ENCODE data around the gene CAMKK2.
"Not testable (repeated sequence)": the region's sequence is repeated elsewhere in the genome, so short reads cannot be mapped to it uniquely, and the experiment has no call there.

CAMKK2 gene

DNA sequence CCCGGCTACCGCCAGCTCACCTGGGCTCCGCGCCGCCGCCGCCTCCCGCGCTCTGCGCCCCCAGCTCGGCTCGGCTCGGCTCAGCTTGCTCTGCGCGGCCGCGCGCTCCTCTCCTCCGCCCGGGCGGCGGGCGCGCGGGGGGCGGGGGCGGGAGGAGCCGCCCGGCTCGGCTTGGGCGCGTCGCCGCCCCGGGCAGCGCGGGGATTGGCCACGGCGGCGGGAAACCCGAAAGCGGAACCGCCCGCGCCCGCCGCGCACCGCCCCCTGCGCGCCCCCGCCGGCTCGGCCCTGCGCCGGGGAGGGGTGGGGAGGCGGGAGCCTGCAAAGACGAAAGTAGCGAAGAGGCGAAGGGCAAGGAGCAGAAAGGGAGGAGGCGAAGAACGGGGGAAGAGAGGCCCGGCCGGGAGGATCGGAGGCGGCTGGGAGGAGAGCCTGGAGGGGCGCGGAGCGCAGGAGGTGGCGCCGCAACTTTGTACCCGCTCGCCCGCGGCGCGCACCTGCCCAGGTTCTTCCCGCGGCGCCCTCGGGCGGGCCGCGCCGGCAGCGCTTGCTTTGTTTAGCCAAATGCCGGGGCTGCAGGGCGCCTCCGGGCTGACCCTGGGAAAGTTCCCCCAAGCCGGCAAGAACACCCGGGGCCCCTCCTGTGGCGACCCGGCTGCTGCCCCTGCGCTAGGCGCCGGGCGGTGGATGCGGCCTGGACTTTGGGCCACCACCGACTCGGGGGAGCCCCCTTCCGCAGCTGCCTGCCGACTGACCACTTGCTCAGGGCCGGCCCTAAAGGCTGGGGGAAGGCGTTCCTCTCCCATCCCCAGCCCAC, at the start of gene CAMKK2:
CAMKK2 (minus strand) TSS at position 92 of the 817 bp plus-strand sequence. CDS start 22,183 bp downstream, outside the sequence.
- DNase-seq (ENCODE audit: low read depth in 2 of 2) = peak; percentile 72 to 88

DNA sequence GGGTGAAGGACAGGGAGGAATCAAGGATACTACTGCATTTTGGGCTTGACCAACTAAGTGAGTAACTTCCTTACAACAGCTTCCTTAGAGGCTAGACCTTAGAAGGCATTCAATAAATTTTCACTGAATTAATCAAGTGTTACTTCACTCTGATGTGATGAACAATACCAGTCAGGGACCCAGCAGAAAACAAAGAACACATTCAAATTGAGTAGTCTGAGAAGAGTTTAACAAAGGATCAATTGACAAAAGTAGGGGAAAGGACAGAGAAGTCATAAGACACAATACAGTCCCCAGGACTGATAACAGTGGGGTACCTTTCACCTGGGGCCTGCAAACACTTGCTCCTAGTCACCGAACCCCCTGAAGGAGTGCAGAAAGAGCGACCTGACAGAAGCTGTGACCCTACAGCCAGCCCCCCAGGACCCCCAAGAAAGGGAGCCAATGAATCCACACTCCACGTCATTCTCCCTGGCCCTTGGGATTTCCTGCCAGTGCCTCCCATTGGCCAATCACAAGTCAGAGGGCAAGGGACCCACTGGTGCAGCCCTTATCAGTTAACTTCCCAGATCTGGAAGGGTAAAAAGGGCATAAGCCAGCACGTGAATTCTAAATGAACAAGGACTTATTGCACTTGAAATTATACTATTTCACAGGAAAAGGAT, 48.8 kb upstream of the CAMKK2 start:
- no peak for DNase-seq (ENCODE audit: low read depth in 2 of 2)

- DNase-seq (ENCODE audit: low read depth in 2 of 2) = no peak
Measured at GRCh38 chr12:121344506-121344905, 48.0 kb upstream of the CAMKK2 start.

DNA sequence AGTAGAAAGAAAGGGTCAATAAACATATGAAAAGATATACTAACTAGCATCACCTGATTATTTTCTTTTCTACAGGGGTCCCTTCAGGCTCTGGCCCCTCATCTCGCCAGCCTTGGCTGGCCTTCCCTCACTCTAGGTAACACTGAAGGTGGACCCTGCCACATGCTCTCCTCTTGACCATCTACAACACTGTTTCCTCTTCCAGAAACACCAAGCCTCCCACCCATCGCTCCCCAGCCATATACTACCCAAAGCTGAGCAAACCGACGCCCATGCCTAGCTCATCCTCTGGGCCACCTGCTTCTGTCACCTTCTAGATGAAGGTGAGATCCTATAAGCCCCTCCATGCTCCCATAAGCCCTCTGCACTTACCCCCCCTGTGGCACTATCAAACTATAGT, 40.9 kb upstream of the CAMKK2 start:
- no peak for DNase-seq (ENCODE audit: low read depth in 2 of 2)

DNA sequence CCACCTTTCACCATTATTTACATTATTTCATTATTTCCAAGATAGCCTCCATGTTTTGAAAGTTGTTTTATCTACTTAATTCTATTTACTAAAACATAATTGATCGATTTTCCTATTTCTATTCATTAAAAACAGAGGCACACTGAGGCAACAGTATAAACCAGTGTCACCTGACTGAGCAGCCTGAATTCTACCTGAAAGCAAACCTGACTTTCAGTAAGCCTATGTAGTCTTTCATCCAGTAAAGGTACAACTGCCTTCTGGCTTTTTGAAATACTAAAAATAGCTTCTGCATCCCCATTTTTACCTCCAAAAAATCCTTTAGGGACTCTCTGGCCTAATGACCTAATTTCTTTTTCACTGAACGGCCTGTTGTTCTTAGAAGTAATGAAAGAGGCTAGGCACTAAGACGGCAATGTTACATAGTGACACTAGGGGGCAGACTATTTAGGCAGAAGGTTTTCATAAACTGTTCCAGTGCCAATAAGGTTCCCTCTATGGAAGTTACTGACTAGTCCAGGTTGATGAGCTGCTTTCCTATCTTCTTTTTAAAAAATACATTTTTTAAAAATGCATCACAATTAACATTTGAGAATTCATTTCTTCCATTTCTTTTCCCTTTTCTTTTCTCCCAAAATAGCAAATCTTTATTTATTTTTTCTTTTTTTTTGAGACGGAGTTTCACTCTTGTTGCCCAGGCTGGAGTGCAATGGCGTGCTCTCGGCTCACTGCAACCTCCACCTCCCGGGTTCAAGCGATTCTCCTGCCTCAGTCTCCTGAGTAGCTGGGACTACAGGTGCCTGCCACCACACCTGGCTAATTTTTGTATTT, 38.2 kb upstream of the CAMKK2 start:
- no peak for DNase-seq (ENCODE audit: low read depth in 2 of 2)

GRCh38 chr12:121333747-121334146, 37.2 kb upstream of the CAMKK2 start:
- DNase-seq (ENCODE audit: low read depth in 2 of 2) = no peak

GRCh38 chr12:121331248-121331647, 34.7 kb upstream of the CAMKK2 start:
- DNase-seq (ENCODE audit: low read depth in 2 of 2) = no peak

DNA sequence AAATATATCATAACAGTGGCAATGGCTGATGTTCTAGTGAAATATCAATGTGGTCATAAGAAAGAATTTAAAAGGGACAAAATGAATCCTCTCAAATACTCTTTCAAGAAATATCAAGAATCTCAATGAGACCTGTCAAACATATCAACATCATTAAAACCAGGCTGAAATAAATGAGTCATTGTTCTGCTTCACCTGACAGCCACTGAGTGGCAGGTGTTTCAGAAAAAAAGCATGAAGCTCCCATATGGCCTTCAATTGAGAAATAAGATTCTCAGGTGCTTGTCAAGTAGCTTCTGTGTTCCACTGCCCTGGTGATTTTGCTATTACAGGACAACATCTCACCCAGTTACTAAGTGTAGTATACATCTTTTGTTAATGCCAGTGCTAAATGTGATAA, 34.2 kb upstream of the CAMKK2 start:
- DNase-seq (ENCODE audit: low read depth in 2 of 2) = no peak

DNA sequence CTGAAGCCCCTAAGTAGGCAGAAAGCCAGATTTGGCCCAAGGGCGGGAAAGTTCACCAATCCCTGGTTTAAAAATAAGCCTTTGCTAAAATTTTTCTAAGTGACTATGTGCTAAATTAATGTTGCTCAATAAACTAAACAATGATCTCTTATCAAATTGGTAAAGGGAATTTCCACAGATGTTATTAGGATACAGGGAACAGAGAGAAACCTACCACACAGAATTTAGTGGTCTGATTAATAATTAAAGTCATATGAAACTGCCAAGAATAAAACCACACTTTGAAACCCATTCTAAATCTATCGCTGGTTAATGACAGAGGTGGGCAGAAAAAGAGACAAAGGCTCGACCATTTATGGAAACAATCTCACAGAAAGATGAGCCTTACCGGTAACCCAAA, 33.7 kb upstream of the CAMKK2 start:
- DNase-seq (ENCODE audit: low read depth in 2 of 2) = no peak

GRCh38 chr12:121328620-121329019, 32.1 kb upstream of the CAMKK2 start:
- DNase-seq (ENCODE audit: low read depth in 2 of 2) = no peak

GRCh38 chr12:121326996-121327674, 30.6 kb upstream of the CAMKK2 start:
- no peak for DNase-seq (ENCODE audit: low read depth in 2 of 2)

- no peak for DNase-seq (ENCODE audit: low read depth in 2 of 2)
Measured at GRCh38 chr12:121325922-121326396, 29.4 kb upstream of the CAMKK2 start.

DNA sequence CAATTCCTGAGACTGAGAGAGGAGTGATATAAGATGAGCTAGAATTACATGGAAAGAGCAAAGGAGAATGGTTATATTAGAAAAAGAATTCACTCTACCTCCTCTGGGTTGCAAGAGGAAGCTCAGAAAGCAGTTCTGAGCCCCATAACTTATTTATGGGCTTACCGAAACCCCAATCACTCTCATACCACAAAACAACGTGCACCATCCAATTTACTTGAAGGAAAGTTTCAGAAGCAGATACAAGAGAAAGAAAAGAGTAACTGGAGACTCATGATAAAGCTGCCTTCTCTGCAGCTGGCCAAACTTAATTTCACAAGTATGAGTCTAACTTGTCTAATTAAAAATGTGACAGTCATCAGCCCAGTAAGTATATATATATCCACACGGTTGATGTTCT, 27.4 kb upstream of the CAMKK2 start:
- DNase-seq (ENCODE audit: low read depth in 2 of 2) = no peak

DNA sequence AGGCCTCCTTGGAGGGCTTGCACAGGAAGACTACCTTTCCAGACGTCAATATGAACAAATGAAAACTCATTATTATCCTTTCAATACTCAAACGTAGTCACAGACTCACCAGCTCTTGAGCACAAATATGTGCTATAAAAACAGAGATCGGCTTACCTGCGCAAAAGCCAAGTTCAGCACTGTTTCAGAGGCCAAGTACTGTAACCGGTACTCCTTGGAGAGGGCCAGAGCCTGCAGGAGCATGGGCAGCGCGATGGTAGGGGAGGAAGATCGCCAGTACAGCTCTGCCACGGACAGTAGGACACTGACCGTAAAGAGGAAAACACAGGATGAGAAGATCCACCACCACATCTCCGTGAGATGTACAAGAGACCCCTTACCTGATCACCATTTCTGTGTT, 21.6 kb upstream of the CAMKK2 start:
- DNase-seq (ENCODE audit: low read depth in 2 of 2) = no peak

DNA sequence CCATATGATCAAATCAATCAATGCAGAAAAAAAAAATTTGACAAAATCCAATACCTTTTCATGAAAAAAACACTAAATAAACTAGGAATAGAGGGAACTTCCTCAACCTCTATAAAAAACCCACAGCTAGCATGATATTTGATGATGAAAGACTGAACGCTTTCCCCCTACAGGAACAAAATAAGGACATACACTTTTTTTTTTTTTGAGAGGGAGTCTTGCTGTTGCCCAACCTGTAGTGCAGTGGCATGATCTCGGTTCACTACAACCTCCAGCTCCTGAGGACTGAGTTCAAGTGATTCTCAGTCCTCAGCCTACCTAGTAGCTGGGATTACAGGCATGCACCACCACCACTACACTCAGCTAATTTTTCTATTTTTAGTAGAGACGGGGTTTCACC, 17.9 kb upstream of the CAMKK2 start:
- DNase-seq (ENCODE audit: low read depth in 2 of 2) = no peak

DNA sequence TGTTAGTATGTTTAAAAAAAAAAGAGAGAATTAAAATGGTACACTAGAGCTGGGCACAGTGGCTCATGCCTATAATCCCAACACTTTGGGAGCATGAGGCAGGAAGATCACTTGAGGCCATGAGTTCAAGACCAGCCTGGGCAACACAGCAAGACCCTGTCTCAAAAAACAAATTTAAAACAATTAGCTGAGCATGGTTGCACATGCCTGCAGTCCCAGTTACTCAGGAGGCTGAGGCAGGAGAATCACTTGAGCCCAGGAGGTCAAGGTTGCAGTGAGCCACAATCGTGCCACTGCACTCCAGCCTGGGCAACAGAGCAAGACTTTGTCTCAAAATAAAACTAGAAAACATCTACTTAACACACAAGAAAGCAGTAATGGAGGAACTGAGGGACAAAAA, 13.7 kb upstream of the CAMKK2 start:
- not testable (repeated sequence) for DNase-seq (ENCODE audit: low read depth in 2 of 2)

- not testable (repeated sequence) for DNase-seq (ENCODE audit: low read depth in 2 of 2)
Measured at GRCh38 chr12:121307397-121307796, 10.9 kb upstream of the CAMKK2 start.

DNA sequence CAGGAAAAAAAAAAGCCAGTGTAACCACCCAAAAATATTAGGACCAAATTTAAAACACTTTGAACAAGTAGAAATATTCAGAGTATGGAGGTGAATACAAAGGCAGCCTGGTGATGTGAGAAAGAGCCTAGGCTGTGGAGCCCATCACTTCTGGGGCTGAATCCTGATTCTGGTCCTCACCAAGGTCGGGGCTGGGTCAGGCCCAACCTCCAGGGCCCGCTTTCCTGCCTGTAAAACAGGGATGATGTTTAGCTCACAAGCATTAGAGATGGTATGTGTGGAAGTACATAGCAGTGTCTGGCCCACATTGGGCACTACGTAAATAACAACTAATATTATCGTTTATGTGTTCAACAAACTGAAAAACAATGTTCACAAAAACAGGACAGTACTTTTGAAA, 7.8 kb upstream of the CAMKK2 start:
- DNase-seq (ENCODE audit: low read depth in 2 of 2) = no peak

- no peak for DNase-seq (ENCODE audit: low read depth in 2 of 2)
Measured at GRCh38 chr12:121301876-121302275, 5.4 kb upstream of the CAMKK2 start.

DNA sequence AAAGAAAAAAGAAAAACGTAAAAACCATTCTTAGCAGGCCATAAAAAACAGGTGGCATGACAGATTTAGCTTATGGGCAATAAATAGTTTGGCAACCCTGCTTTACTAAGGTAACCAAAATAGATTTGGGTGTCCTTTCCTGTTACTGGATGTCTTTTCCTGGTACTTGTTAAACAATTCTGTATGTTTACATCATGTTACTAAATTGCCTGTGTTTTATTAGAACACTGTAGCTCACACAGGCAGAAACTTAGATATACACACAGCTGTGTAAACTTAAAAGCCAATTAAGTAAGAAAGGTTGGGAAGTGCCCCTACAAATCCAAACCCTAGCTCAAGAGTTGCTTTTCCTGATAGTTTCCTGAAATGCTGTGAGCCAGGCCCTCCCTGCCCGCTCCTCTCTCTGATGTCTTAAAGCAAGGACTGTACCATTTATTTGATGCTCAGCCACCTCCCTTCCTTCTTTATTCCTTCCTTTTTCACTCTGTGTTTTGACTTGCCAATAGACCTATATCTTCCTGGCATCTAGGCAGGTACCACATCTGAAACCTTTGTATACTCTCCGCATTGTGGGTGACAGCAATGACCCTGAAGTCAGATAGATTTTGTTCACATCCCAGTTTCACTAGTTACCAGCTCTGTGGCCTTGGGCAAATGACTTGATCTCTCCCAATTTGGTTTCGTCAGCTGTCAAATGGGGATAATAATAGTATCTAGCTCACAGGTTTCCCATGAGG, 3.7 kb upstream of the CAMKK2 start:
- no peak for DNase-seq (ENCODE audit: low read depth in 2 of 2)

DNA sequence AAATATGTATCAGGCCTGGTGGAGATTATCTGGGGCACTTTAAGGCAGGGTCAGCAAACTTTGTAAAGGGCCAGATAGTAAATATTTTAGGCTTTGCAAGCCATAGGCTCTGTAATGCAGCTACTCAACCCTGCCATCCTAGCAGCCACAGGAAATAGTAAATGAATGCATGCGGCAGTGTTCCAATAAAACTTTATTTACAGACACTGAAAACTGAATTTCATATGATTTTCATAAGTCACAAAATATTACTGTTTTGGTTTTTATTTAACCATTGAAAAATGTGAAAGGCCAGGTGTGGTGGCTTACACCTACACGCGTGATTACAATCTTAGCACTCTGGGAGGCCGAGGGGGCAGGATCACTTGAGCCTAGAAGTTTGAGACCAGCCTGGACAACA, 3.2 kb upstream of the CAMKK2 start:
- DNase-seq (ENCODE audit: low read depth in 2 of 2) = no peak
